ENCODE data around the gene SLC12A8.
"Not testable (repeated sequence)": the region's sequence is repeated elsewhere in the genome, so short reads cannot be mapped to it uniquely, and the experiment has no call there.

The SLC12A8 gene

GRCh38 chr3:125085166-125085565 is 127.4 kb downstream of the SLC12A8 start:
- no peak overlapping the region for H3K27ac ChIP-seq
- DNase-seq (ENCODE audit: low read depth, low spot score), result no peak

- DNase-seq (ENCODE audit: low read depth, low spot score), result no peak
- H3K27ac ChIP-seq, result no peak overlapping the region
Measured at GRCh38 chr3:125083776-125084175, 128.8 kb downstream of the SLC12A8 start.

- not testable (repeated sequence) for DNase-seq (ENCODE audit: low read depth, low spot score); H3K27ac ChIP-seq
Measured at GRCh38 chr3:125082339-125082738, 130.2 kb downstream of the SLC12A8 start.

GRCh38 chr3:125080077-125080476 is 132.5 kb downstream of the SLC12A8 start:
- no peak for DNase-seq (ENCODE audit: low read depth, low spot score)
- H3K27ac ChIP-seq, result no peak overlapping the region

GRCh38 chr3:125079675-125080045 is 132.9 kb downstream of the SLC12A8 start:
- no peak for DNase-seq (ENCODE audit: low read depth, low spot score)

GRCh38 chr3:125078951-125079674 is 133.4 kb downstream of the SLC12A8 start:
- DNase-seq (ENCODE audit: low read depth, low spot score), result no peak
- H3K27ac ChIP-seq, result peak overlapping the region; percentile 43

More at GRCh38 chr3:125079675-125080045, 132.9 kb downstream of the SLC12A8 start:
- peak overlapping the region; percentile 43 for H3K27ac ChIP-seq

GRCh38 chr3:125077864-125078263 is 134.7 kb downstream of the SLC12A8 start:
- no peak for DNase-seq (ENCODE audit: low read depth, low spot score)
- H3K27ac ChIP-seq, result no peak overlapping the region

- H3K27ac ChIP-seq, result no peak overlapping the region
- no peak for DNase-seq (ENCODE audit: low read depth, low spot score)
Measured at GRCh38 chr3:125076464-125076863, 136.1 kb downstream of the SLC12A8 start.

- no peak for DNase-seq (ENCODE audit: low read depth, low spot score)
- H3K27ac ChIP-seq, result no peak overlapping the region
Measured at GRCh38 chr3:125075738-125076137, 136.8 kb downstream of the SLC12A8 start.

GRCh38 chr3:125073390-125073905 is 139.1 kb downstream of the SLC12A8 start:
- no peak overlapping the region for H3K27ac ChIP-seq
- DNase-seq (ENCODE audit: low read depth, low spot score), result no peak

GRCh38 chr3:125072749-125073389 is 139.7 kb downstream of the SLC12A8 start:
- H3K27ac ChIP-seq, result no peak overlapping the region
- DNase-seq (ENCODE audit: low read depth, low spot score), result no peak

- no peak for DNase-seq (ENCODE audit: low read depth, low spot score)
- no peak overlapping the region for H3K27ac ChIP-seq
Measured at GRCh38 chr3:125072301-125072700, 140.2 kb downstream of the SLC12A8 start.

GRCh38 chr3:125069968-125070745 is 142.4 kb downstream of the SLC12A8 start:
- no peak overlapping the region for H3K27ac ChIP-seq
- DNase-seq (ENCODE audit: low read depth, low spot score), result no peak

GRCh38 chr3:125069452-125069851 is 143.1 kb downstream of the SLC12A8 start:
- no peak for DNase-seq (ENCODE audit: low read depth, low spot score)
- no peak overlapping the region for H3K27ac ChIP-seq

- no peak overlapping the region for H3K27ac ChIP-seq
- no peak for DNase-seq (ENCODE audit: low read depth, low spot score)
Measured at GRCh38 chr3:125068265-125068664, 144.3 kb downstream of the SLC12A8 start.

- H3K27ac ChIP-seq, result no peak overlapping the region
- DNase-seq (ENCODE audit: low read depth, low spot score), result no peak
Measured at GRCh38 chr3:125067225-125067624, 145.3 kb downstream of the SLC12A8 start.

- peak overlapping the region; percentile 62 for H3K27ac ChIP-seq
- peak; percentile 43 for DNase-seq (ENCODE audit: low read depth, low spot score)
Measured at GRCh38 chr3:125062904-125063618, 149.5 kb downstream of the SLC12A8 start.

GRCh38 chr3:125061646-125062045 is 150.9 kb downstream of the SLC12A8 start:
- H3K27ac ChIP-seq, result no peak overlapping the region

GRCh38 chr3:125061170-125061569 is 151.4 kb downstream of the SLC12A8 start:
- DNase-seq (ENCODE audit: low read depth, low spot score), result no peak
- no peak overlapping the region for H3K27ac ChIP-seq

More at GRCh38 chr3:125061646-125062045, 150.9 kb downstream of the SLC12A8 start:
- no peak for DNase-seq (ENCODE audit: low read depth, low spot score)

All from epithelial cell of prostate (primary cell).